HepG2 (cell line): ENCODE results near the gene SGCD. TPM values are rescaled to one million over a fixed set of nuclear protein-coding genes. Genes with fewer than 3 reads are reported as not detected.

Experiments
- ATAC-seq: fragments of 200-7000 bp; cut with Tn5 transposase; 3 replicates; pipeline ENCODE4 v1.9.1; 2020; ENCODE audit warnings: mild to moderate bottlenecking, moderate library complexity
- BruUV-seq: library from RNA; stranded (reverse); fragments of 400-500 nt; replicated peaks from 2 replicates; lab custom pipeline; 2021; lab: Mats Ljungman, UMichigan
- CTCF ChIA-PET: fragments of 300-600 bp; formaldehyde crosslinking; extraction: SDS; loops from one replicate; lab custom pipeline; 2021; ENCODE audit warnings: low total read pairs, inconsistent platforms, low intra/inter-chr PET ratio; lab: Yijun Ruan, JAX
- POLR2A ChIA-PET: fragments of 350-600 bp; sonication (Branson Sonifier 250); formaldehyde crosslinking; loops from one replicate; lab custom pipeline; 2020; ENCODE audit warnings: antibody characterized with exemption, inconsistent platforms; lab: Yijun Ruan, JAX
- DNase-seq: peaks from one replicate; pipeline ENCODE4 v3.0.0-alpha.2; 2015; ENCODE audit warnings: low spot score
- FAIRE-seq: peaks from 3 replicates; lab custom pipeline; 2011; peaks lifted over from hg19 to GRCh38; lab: Jason Lieb, UNC
- H2AFZ ChIP-seq: one replicate; pipeline ENCODE4 v1.6.1; 2011; ENCODE audit warnings: low read length, inconsistent platforms
- H3K27ac ChIP-seq: fragments of 300-600 bp; 3 replicates; pipeline ENCODE4 v1.8.0; 2011; ENCODE audit warnings: mixed run types, mild to moderate bottlenecking, mixed read lengths, low read length, inconsistent platforms; ENCODE audit not compliant: insufficient read depth; ENCODE audit errors: extremely low read length
- H3K27me3 ChIP-seq, 2 experiments: fragments of 200-600 bp in 1 of 2; 2 replicates in 1 of 2; 3 replicates in 1 of 2; pipeline versions ENCODE4 v1.6.0 to v1.8.0; 2011; ENCODE audit warnings: low read length in 2 of 2, mild to moderate bottlenecking in 2 of 2, moderate library complexity in 2 of 2, inconsistent platforms in 1 of 2; ENCODE audit not compliant: insufficient read depth in 2 of 2, control insufficient read depth in 1 of 2
- H3K36me3 ChIP-seq, 2 experiments: fragments of 200-600 bp in 1 of 2; replicated peaks in 1 of 2; 2 replicates in 1 of 2; 3 replicates in 1 of 2; pipeline versions ENCODE4 v1.5.1 to v1.8.0; 2011; ENCODE audit warnings: low read length in 2 of 2, inconsistent platforms in 1 of 2; ENCODE audit not compliant: insufficient read depth in 2 of 2, control insufficient read depth in 1 of 2
- H3K4me1 ChIP-seq: 2 replicates; pipeline ENCODE4 v1.5.1; 2012; ENCODE audit warnings: low read length, inconsistent platforms; ENCODE audit not compliant: insufficient read depth
- H3K4me2 ChIP-seq: 2 replicates; pipeline ENCODE4 v1.6.0; 2011; ENCODE audit warnings: low read depth, low read length, inconsistent platforms
- H3K4me3 ChIP-seq, 3 experiments: fragments of 200-600 bp in 1 of 3; sonication (generic), shearing (Covaris generic) in 1 of 3; replicated peaks in 1 of 3; 2 replicates each; pipeline ENCODE4 v1.5.1; 2011 to 2016; ENCODE audit warnings: low read length in 3 of 3, inconsistent platforms in 2 of 3, low read depth in 2 of 3, mild to moderate bottlenecking in 2 of 3, control low read depth in 1 of 3, mixed read lengths in 1 of 3; ENCODE audit not compliant: insufficient read depth in 1 of 3
- H3K79me2 ChIP-seq: one replicate; pipeline ENCODE4 v1.6.1; 2011; ENCODE audit warnings: low read length, inconsistent platforms; ENCODE audit not compliant: insufficient read depth
- H3K9ac ChIP-seq: 2 replicates; pipeline ENCODE4 v1.6.0; 2011; ENCODE audit warnings: mild to moderate bottlenecking, low read depth, low read length, inconsistent platforms; ENCODE audit not compliant: insufficient read depth
- H3K9me3 ChIP-seq: 2 replicates; pipeline ENCODE4 v1.5.1; 2012; ENCODE audit warnings: mild to moderate bottlenecking, low read length
- H4K20me1 ChIP-seq: 2 replicates; pipeline ENCODE4 v1.6.0; 2011; ENCODE audit warnings: inconsistent platforms, mild to moderate bottlenecking, low read length, moderate library complexity; ENCODE audit not compliant: insufficient read depth
- BHLHE40 ChIP-seq: IDR thresholded peaks from 2 replicates; pipeline ENCODE4 v1.6.1; 2011; ENCODE audit warnings: low read length, improper control_type of control experiment
- HIC2 ChIP-seq: sonication (generic); formaldehyde crosslinking; IDR thresholded peaks from 2 replicates; pipeline ENCODE4 v1.9.0; 2022; ENCODE audit warnings: low read depth, missing genetic modification reagents
- SMAD1 ChIP-seq: sonication (generic); formaldehyde crosslinking; IDR thresholded peaks from 2 replicates; pipeline ENCODE4 v1.4.0; 2020; ENCODE audit warnings: missing genetic modification reagents, low read depth, mild to moderate bottlenecking, borderline replicate concordance
- STAT6 ChIP-seq: sonication (generic); formaldehyde crosslinking; IDR thresholded peaks from 2 replicates; pipeline ENCODE4 v1.4.0; 2020; ENCODE audit warnings: missing genetic modification reagents, mild to moderate bottlenecking, borderline replicate concordance
- ZBTB25 ChIP-seq: IDR thresholded peaks from 2 replicates; pipeline ENCODE4 v1.6.1; 2018; ENCODE audit warnings: missing genetic modification reagents
- ZBTB46 ChIP-seq: sonication (generic); formaldehyde crosslinking; IDR thresholded peaks from 2 replicates; pipeline ENCODE4 v1.4.0; 2020; ENCODE audit warnings: mild to moderate bottlenecking, missing genetic modification reagents, borderline replicate concordance
- WGBS: methylation state at CpG from one replicate; pipeline ENCODE4 v1.1.6; 2017; ENCODE audit warnings: low lambda C conversion rate; 5-methylcytosine and 5-hydroxymethylcytosine counted together
- in situ Hi-C: cut with HindIII; loops from 2 replicates; pipeline ENCODE4 v1.10.0; 2017; ENCODE audit warnings: low pct_unique_long_range_greater_than_20kb; ENCODE audit not compliant: extremely low pct_ligation_motif_present
- intact Hi-C: fragments of 100-400 bp; cut with micrococcal nuclease; formaldehyde crosslinking; loops from one replicate; pipeline ENCODE4 v1.10.0; 2022; ENCODE audit not compliant: unreplicated experiment
- polyA plus RNA-seq, 8 experiments: library from polyadenylated mRNA; depleted of rRNA in 3 of 8; stranded (reverse) in 7 of 8; unstranded in 1 of 8; fragments of >200 nt; fragmentation: Illumina TruSeq in 4 of 8; extraction: Trizol in 4 of 8; gene quantifications; 2 replicates each; pipeline versions ENCODE4 v1.2.1 to v1.2.3, GENCODE V29; 2011 to 2016; ENCODE audit warnings: low read depth in 4 of 8, missing spikeins in 1 of 8, mixed read lengths in 1 of 8; ENCODE audit not compliant: insufficient read depth in 1 of 8
- total RNA-seq, 5 experiments: library from RNA; depleted of rRNA; stranded (reverse); fragments of >200 nt; fragmentation: Illumina TruSeq; extraction: Trizol; gene quantifications; 2 replicates each; pipeline ENCODE4 v1.2.3, GENCODE V29; 2016; ENCODE audit warnings: low read depth in 1 of 5

The SGCD gene
- total and polyA plus RNA-seq, 2 of the 13 experiments (the other 11 are each of a cell fraction or from before 2014, with no cell fraction given), result not detected

GRCh38 chr5:156706631-156707030, 379.7 kb downstream of the SGCD start (continued):
- TF ChIP-seq STAT6 (CRISPR knock-in tag), result no peak
- TF ChIP-seq ZBTB46 (CRISPR knock-in tag), result no peak
- TF ChIP-seq ZBTB25 (CRISPR knock-in tag), result no peak
- no peak for TF ChIP-seq SMAD1 (CRISPR knock-in tag)
- TF ChIP-seq, all 625 proteins: peak for 0

GRCh38 chr5:156707750-156708149, 380.8 kb downstream of the SGCD start:
- ChIA-PET POLR2A (no interaction called here), CTCF (no interaction called here)
- BruUV-seq, result no TSS peak
- no peak overlapping the region for H3K4me3 ChIP-seq
- intact Hi-C loops, result no loop called here
- no peak for ATAC-seq
- no peaks in the 10 kb centered on the region for H3K36me3 ChIP-seq
- WGBS, result 14% methylated on average over 2 of the region's 2 CpGs
- no peaks in the 10 kb centered on the region for H3K27me3 ChIP-seq
- H3K4me1 ChIP-seq, result no peaks in the 10 kb centered on the region
- H4K20me1 ChIP-seq, result no peaks in the 10 kb centered on the region
- H3K9me3 ChIP-seq, result no peaks in the 10 kb centered on the region
- no peak overlapping the region for H3K9ac ChIP-seq
- no peak overlapping the region for H2AFZ ChIP-seq
- H3K79me2 ChIP-seq, result no peaks in the 10 kb centered on the region
- H3K4me2 ChIP-seq, result no peak overlapping the region
- DNase-seq, result no peak
- TF ChIP-seq BHLHE40 (no peak), HIC2 (CRISPR knock-in tag) (no peak)
- FAIRE-seq, result no peak
- in situ Hi-C loops, result no loop called here
- no peak overlapping the region for H3K27ac ChIP-seq
